ENCODE measurements around the gene SEC14L3. TPM values are rescaled to one million over a fixed set of nuclear protein-coding genes. Genes with fewer than 3 reads are reported as not detected.

SEC14L3 gene
- total RNA-seq, 3 donors from 2014 or later (not counting 1 experiment from before 2014, with no cell fraction given): not detected

DNA sequence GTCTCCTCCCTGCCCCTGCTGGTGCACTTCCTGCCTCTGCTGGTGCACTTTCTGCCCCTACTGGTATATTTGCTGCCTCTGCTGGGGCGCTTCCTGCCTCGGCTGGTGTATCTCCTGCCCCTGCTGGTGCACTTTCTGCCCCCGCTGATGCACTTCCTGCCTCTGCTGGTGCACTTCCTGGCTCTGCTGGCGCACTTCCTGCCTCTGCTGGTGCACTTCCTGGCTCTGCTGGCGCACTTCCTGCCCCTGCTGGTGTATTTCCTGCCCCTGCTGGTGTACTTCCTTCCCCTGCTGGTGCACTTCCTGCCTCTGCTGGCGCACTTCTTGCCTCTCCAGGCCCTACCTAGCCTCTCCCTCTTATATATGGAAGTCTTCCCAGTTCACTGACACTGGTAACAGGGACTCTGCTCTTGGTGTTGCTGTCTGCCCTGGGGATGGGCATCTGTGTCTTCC, 36.1 kb downstream of the SEC14L3 start:
- Mint-ChIP-seq H3K4me1 (peaks cover 16 to 25% of the 10 kb centered on the region in 2 donors), H3K36me3 (peaks cover 8% of the 10 kb centered on the region), H3K9me3 (peaks cover 5 to 8% of the 10 kb centered on the region in 2 donors), H3K27ac (peak overlapping the region; percentile 92), H3K27me3 (ENCODE audit: low read depth in 2 of 2) (peaks cover 15 to 27% of the 10 kb centered on the region in 2 donors), H3K4me3 (peak overlapping the region; percentile 80)
- Histone ChIP-seq H3K9me3 (ENCODE audit: control insufficient read depth, insufficient read depth, low read length) (peaks cover 15% of the 10 kb centered on the region), H3K4me3 (ENCODE audit: low read length) (peak overlapping the region; percentile 6), H3K27ac (ENCODE audit: low read length) (peak overlapping the region; percentile 87), H3K4me1 (ENCODE audit: control insufficient read depth, insufficient read depth, low read length) (peaks cover 19% of the 10 kb centered on the region), H3K36me3 (ENCODE audit: control insufficient read depth, insufficient read depth, low read length) (no peaks in the 10 kb centered on the region), H3K27me3 (ENCODE audit: control insufficient read depth, insufficient read depth, low read length) (no peaks in the 10 kb centered on the region)
- ATAC-seq (peak; percentile 90 to 92 (median 92)), DNase-seq (peak; percentile 60 to 95)
- TF ChIP-seq CTCF (IDR thresholded peaks at IDR 0.05): peak; percentile 38
- intact Hi-C loops (cut with micrococcal nuclease): loop anchor here (5.0 kb wide), 1 partner anchor 238 kb away; no protein-coding TSS in a partner anchor
- WGBS (ENCODE audit: insufficient coverage): 40% methylated on average over 6 of the region's 6 CpGs

DNA sequence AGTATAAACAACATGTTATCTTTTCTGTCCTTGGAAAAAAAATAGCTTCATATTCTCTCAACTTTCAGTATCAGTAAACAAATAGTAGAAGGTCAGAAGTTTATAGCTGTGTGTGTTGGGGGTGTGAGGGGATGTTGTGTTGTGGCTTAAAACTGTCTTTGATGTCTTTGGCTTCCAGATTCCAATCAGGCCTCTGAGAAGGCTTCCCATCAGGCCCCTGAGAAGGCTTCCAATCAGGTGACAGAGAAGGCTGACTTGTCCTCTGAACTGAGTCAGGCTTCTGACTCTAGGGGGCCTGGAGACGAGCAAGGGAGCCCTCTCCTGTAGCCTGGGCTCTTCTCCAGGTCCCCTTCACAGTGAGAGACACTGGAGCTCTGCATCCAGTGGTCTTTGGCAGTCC, 37.0 kb downstream of the SEC14L3 start:
- Histone ChIP-seq H3K27me3 (ENCODE audit: control insufficient read depth, insufficient read depth, low read length) (no peaks in the 10 kb centered on the region), H3K4me3 (ENCODE audit: low read length) (no peak overlapping the region), H3K4me1 (ENCODE audit: control insufficient read depth, insufficient read depth, low read length) (peaks cover 19% of the 10 kb centered on the region), H3K27ac (ENCODE audit: low read length) (peak overlapping the region; percentile 87), H3K36me3 (ENCODE audit: control insufficient read depth, insufficient read depth, low read length) (no peaks in the 10 kb centered on the region), H3K9me3 (ENCODE audit: control insufficient read depth, insufficient read depth, low read length) (peaks cover 15% of the 10 kb centered on the region)
- Mint-ChIP-seq H3K36me3 (peaks cover 8% of the 10 kb centered on the region), H3K27ac (peak overlapping the region; percentile 92), H3K4me3 (peak overlapping the region; percentile 6), H3K4me1 (peaks cover 16 to 20% of the 10 kb centered on the region in 2 donors), H3K9me3 (peaks cover 5 to 8% of the 10 kb centered on the region in 2 donors), H3K27me3 (ENCODE audit: low read depth in 2 of 2) (peaks cover 8 to 18% of the 10 kb centered on the region in 2 donors)
- intact Hi-C loops (cut with micrococcal nuclease): loop anchor here (5.0 kb wide), 1 partner anchor 238 kb away; no protein-coding TSS in a partner anchor
- ATAC-seq (no peak), DNase-seq (peak in 1 of 2 donors; percentile 50)
- no peak for TF ChIP-seq CTCF (IDR thresholded peaks at IDR 0.05)
- WGBS (ENCODE audit: insufficient coverage): 80% methylated on average over 1 of the region's 1 CpG

- TF ChIP-seq CTCF (IDR thresholded peaks at IDR 0.05): no peak
- peaks cover 5 to 8% of the 10 kb centered on the region in 2 donors for H3K9me3 Mint-ChIP-seq
- DNase-seq: no peak
- Histone ChIP-seq H3K27ac (ENCODE audit: low read length) (no peak overlapping the region), H3K36me3 (ENCODE audit: control insufficient read depth, insufficient read depth, low read length) (no peaks in the 10 kb centered on the region), H3K9me3 (ENCODE audit: control insufficient read depth, insufficient read depth, low read length) (peaks cover 15% of the 10 kb centered on the region), H3K27me3 (ENCODE audit: control insufficient read depth, insufficient read depth, low read length) (no peaks in the 10 kb centered on the region), H3K4me3 (ENCODE audit: low read length) (no peak overlapping the region), H3K4me1 (ENCODE audit: control insufficient read depth, insufficient read depth, low read length) (peaks cover 19% of the 10 kb centered on the region)
- no peak overlapping the region for H3K4me3 Mint-ChIP-seq
- intact Hi-C loops (cut with micrococcal nuclease): no loop called here
- H3K4me1 Mint-ChIP-seq: peaks cover 16 to 19% of the 10 kb centered on the region in 2 donors
- no peak for ATAC-seq
- H3K27ac Mint-ChIP-seq: peak overlapping the region; percentile 92
- WGBS (ENCODE audit: insufficient coverage): 91% methylated on average over 1 of the region's 1 CpG
- H3K36me3 Mint-ChIP-seq: peaks cover 8% of the 10 kb centered on the region
- peaks cover 7 to 8% of the 10 kb centered on the region in 2 donors for H3K27me3 Mint-ChIP-seq (ENCODE audit: low read depth in 2 of 2)
Observed at GRCh38 chr22:30433773-30434172, 38.0 kb downstream of the SEC14L3 start.

- WGBS (ENCODE audit: insufficient coverage): 94% methylated on average over 3 of the region's 3 CpGs
- H3K36me3 ChIP-seq (ENCODE audit: control insufficient read depth, insufficient read depth, low read length): peaks cover 3% of the 10 kb centered on the region
- ATAC-seq (no peak), DNase-seq (no peak)
- no peak overlapping the region for H3K4me3 ChIP-seq (ENCODE audit: low read length)
- intact Hi-C loops (cut with micrococcal nuclease): no loop called here
- H3K27ac ChIP-seq (ENCODE audit: low read length): no peak overlapping the region
- peaks cover 19% of the 10 kb centered on the region for H3K4me1 ChIP-seq (ENCODE audit: control insufficient read depth, insufficient read depth, low read length)
- H3K9me3 ChIP-seq (ENCODE audit: control insufficient read depth, insufficient read depth, low read length): peaks cover 15% of the 10 kb centered on the region
- peaks cover 2 to 3% of the 10 kb centered on the region in 2 donors for H3K27me3 Mint-ChIP-seq (ENCODE audit: low read depth in 2 of 2)
- H3K4me1 Mint-ChIP-seq: peaks cover 16 to 19% of the 10 kb centered on the region in 2 donors
- no peak overlapping the region for H3K27ac Mint-ChIP-seq
- no peak for TF ChIP-seq CTCF (IDR thresholded peaks at IDR 0.05)
- peaks cover 5 to 8% of the 10 kb centered on the region in 2 donors for H3K9me3 Mint-ChIP-seq
- H3K36me3 Mint-ChIP-seq: peaks cover 8% of the 10 kb centered on the region
- H3K4me3 Mint-ChIP-seq: no peak overlapping the region
- no peaks in the 10 kb centered on the region for H3K27me3 ChIP-seq (ENCODE audit: control insufficient read depth, insufficient read depth, low read length)
Observed at GRCh38 chr22:30433227-30433626, 38.6 kb downstream of the SEC14L3 start.
